ENCODE data around the gene SLC6A20.

- TF ChIP-seq CTCF (CRISPR knock-in tag; IDR thresholded peaks at IDR 0.05) (no peak), ZNF543 (CRISPR knock-in tag; IDR thresholded peaks at IDR 0.05) (no peak), ISL2 (CRISPR knock-in tag; IDR thresholded peaks at IDR 0.05) (no peak), ZNF263 (CRISPR knock-in tag; IDR thresholded peaks at IDR 0.05) (no peak), ATF7 (IDR thresholded peaks at IDR 0.05) (no peak), ATF7 (CRISPR knock-in tag; IDR thresholded peaks at IDR 0.05) (no peak)
Observed at GRCh38 chr3:45739991-45740390, 56.3 kb downstream of the SLC6A20 start.
